Trophoblast cell (in vitro differentiated cells and primary cell): ENCODE data around the gene PSMG1.
A peak's percentile ranks its signal among the peaks of the same experiment; 100 is the strongest.

Experiments
- DNase-seq, 2 donors: peaks; one replicate each; pipeline ENCODE4 v3.0.0-alpha.2; 2016
- H2AFZ ChIP-seq: 2 replicates; pipeline ENCODE4 v1.6.1; 2013; ENCODE audit warnings: low read length, moderate library complexity, mild to moderate bottlenecking; ENCODE audit not compliant: insufficient read depth, poor library complexity
- H2AK5ac ChIP-seq: 2 replicates; pipeline ENCODE4 v1.6.1; 2013; ENCODE audit warnings: mild to moderate bottlenecking, low read length
- H2BK120ac ChIP-seq: 2 replicates; pipeline ENCODE4 v1.6.1; 2013; ENCODE audit warnings: low read length, mild to moderate bottlenecking, moderate library complexity; ENCODE audit not compliant: insufficient read depth, poor library complexity
- H2BK12ac ChIP-seq: 2 replicates; pipeline ENCODE4 v1.6.1; 2013; ENCODE audit warnings: mild to moderate bottlenecking, low read length, moderate library complexity
- H2BK5ac ChIP-seq: 2 replicates; pipeline ENCODE4 v1.6.1; 2013; ENCODE audit warnings: low read length, low read depth, moderate library complexity, mild to moderate bottlenecking; ENCODE audit not compliant: poor library complexity
- H3K14ac ChIP-seq: 2 replicates; pipeline ENCODE4 v1.6.1; 2013; ENCODE audit warnings: mild to moderate bottlenecking, low read length
- H3K18ac ChIP-seq: 2 replicates; pipeline ENCODE4 v1.6.1; 2013; ENCODE audit warnings: mild to moderate bottlenecking, low read length
- H3K23ac ChIP-seq: 2 replicates; pipeline ENCODE4 v1.6.1; 2013; ENCODE audit warnings: low read length
- H3K27ac ChIP-seq: 2 replicates; pipeline ENCODE4 v1.5.1; 2013; ENCODE audit warnings: low read depth, mild to moderate bottlenecking, inconsistent platforms, low read length, moderate library complexity
- H3K27me3 ChIP-seq: 2 replicates; pipeline ENCODE4 v1.6.1; 2013; ENCODE audit warnings: inconsistent platforms, mild to moderate bottlenecking, low read length, moderate library complexity; ENCODE audit not compliant: insufficient read depth
- H3K36me3 ChIP-seq, 2 experiments: 1 replicate in 1 of 2; 2 replicates in 1 of 2; pipeline ENCODE4 v1.6.1; 2013; ENCODE audit warnings: low read length in 2 of 2, mild to moderate bottlenecking in 2 of 2, moderate library complexity in 1 of 2; ENCODE audit not compliant: insufficient read depth in 2 of 2, control insufficient read depth in 1 of 2
- H3K4ac ChIP-seq: 2 replicates; pipeline ENCODE4 v1.6.1; 2013; ENCODE audit warnings: low read depth, mild to moderate bottlenecking, low read length, moderate library complexity
- H3K4me1 ChIP-seq, 2 experiments: 1 replicate in 1 of 2; 2 replicates in 1 of 2; pipeline ENCODE4 v1.6.1; 2013; ENCODE audit warnings: low read length in 2 of 2, mild to moderate bottlenecking in 2 of 2, moderate library complexity in 1 of 2; ENCODE audit not compliant: insufficient read depth in 2 of 2, control insufficient read depth in 1 of 2
- H3K4me2 ChIP-seq: 2 replicates; pipeline ENCODE4 v1.6.1; 2013; ENCODE audit warnings: inconsistent platforms, mild to moderate bottlenecking, low read length, moderate library complexity
- H3K4me3 ChIP-seq: 2 replicates; pipeline ENCODE4 v1.5.1; 2013; ENCODE audit warnings: mild to moderate bottlenecking, low read depth, low read length, inconsistent platforms
- H3K79me1 ChIP-seq: one replicate; pipeline ENCODE4 v1.6.1; 2013; ENCODE audit warnings: low read length
- H3K79me2 ChIP-seq: 2 replicates; pipeline ENCODE4 v1.6.1; 2013; ENCODE audit warnings: low read length, mild to moderate bottlenecking; ENCODE audit not compliant: control insufficient read depth, insufficient read depth, poor library complexity
- H3K9ac ChIP-seq: 2 replicates; pipeline ENCODE4 v1.6.1; 2013; ENCODE audit warnings: mild to moderate bottlenecking, low read length
- H3K9me3 ChIP-seq: 2 replicates; pipeline ENCODE4 v1.6.1; 2013; ENCODE audit warnings: low read depth, mild to moderate bottlenecking, control low read depth, inconsistent platforms, low read length; ENCODE audit not compliant: insufficient read depth
- H4K12ac ChIP-seq: 2 replicates; pipeline ENCODE4 v1.6.1; 2013; ENCODE audit warnings: low read depth, mild to moderate bottlenecking, low read length, moderate library complexity
- H4K8ac ChIP-seq: 2 replicates; pipeline ENCODE4 v1.6.1; 2013; ENCODE audit warnings: low read depth, mild to moderate bottlenecking, low read length, moderate library complexity
- H4K91ac ChIP-seq: one replicate; pipeline ENCODE4 v1.6.1; 2013; ENCODE audit warnings: low read depth, mild to moderate bottlenecking, low read length, moderate library complexity
- WGBS: extraction: QIAGEN DNeasy Blood & Tissue Kit; methylation state at CpG from one replicate; pipeline ENCODE4 v1.1.7; 2013; ENCODE audit warnings: missing lambda C conversion rate; ENCODE audit not compliant: insufficient read length, insufficient coverage; ENCODE audit errors: extremely low coverage; 5-methylcytosine and 5-hydroxymethylcytosine counted together

The PSMG1 gene

DNA sequence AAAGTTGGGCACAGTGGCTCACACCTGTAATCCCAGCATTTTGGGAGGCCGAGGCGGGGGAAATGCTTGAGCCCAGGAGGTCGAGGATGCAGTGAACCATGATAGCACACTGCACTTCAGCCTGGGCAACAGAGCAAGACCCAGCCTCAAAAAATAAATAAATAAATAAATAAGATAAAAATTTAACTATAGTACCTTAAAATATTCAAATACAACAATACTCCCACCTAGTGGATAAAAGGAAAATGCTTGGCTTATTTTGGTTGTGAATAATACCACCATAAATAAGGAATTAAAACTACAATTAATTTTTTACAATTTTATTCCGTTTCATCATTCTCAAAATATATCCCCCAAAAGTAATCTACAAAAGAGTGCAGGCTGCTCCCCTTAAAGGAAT lies 8.1 kb downstream of the PSMG1 start:
- Histone ChIP-seq H2AFZ (no peak overlapping the region), H3K23ac (no peak overlapping the region), H3K79me1 (no peaks in the 10 kb centered on the region), H3K9ac (no peak overlapping the region), H3K4ac (no peak overlapping the region), H3K9me3 (no peaks in the 10 kb centered on the region), H3K36me3 (peaks cover 8 to 23% of the 10 kb centered on the region in 2 experiments), H3K27me3 (no peaks in the 10 kb centered on the region), H3K4me3 (no peak overlapping the region), H3K4me2 (no peak overlapping the region), H2BK12ac (no peak overlapping the region), H4K91ac (no peak overlapping the region), H4K12ac (no peak overlapping the region), H2AK5ac (no peak overlapping the region), H3K79me2 (no peaks in the 10 kb centered on the region), H3K18ac (no peak overlapping the region), H4K8ac (no peak overlapping the region), H3K14ac (no peak overlapping the region), H3K4me1 (no peaks in the 10 kb centered on the region), H2BK5ac (no peak overlapping the region), H2BK120ac (no peak overlapping the region), H3K27ac (no peak overlapping the region)
- no CpG with 5 or more reads among the region's 4 CpGs for WGBS
- peak in 1 of 2 donors; percentile 58 for DNase-seq

DNA sequence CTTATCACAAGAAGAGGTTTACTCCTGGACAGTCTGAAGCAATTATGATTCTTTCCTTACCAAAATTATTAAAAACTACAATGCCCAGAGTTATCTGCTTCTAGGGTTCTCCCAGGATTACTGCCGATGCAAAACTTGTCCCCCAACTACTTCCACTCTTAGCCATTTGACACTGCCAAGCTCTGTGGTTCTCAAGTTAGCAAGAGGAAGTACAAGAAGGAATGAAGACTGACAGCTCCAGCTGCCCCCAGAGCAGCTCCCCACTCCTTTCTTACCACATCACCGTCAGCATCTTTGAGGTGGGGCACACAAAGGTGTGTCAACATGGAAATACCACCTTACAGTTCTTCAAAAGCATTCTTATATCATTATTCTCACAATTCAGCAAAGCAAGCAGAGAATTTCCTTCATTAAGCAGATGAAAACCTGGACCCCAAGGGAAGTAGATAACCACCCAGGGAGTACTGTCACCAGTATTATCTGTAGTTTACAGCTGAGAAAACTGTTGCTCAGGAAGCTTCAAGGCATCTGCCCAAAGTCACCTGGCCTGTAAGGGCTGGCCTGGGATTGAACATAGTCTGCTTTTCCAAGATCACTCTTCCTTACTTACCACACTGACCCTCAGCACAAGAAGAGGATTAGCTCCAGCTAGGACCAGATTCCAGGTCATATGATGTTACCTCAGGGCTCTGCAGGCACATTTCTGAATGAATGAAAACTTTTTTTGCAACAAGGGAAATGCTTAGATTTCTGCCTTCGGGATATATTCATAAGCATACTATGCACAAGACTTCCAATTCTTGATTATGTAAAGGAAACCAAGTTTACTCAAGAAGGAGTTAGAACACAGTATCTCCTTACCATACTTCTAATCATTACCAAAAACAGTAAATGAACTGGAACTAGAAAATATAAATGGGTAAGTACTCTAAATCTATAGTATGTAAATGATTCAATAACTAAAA lies 9.3 kb downstream of the PSMG1 start:
- no peak for DNase-seq

DNA sequence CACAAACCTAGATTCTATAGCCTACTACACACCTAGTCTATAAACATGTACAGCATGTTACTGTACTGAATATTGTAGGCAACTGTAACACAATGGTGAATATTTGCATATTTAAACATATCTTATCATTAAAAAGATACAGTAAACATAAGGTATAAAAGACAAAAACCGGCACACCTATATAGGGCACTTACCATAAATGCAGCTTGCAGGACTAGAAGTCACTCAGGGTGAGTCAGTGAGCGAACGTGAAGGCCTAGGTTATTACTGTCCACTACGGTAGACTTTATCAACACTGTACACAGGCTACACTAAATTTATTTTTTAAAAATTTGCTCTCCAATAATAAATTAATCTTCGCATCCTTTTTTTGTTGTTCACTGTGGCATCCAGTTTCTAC lies 13.3 kb downstream of the PSMG1 start:
- Histone ChIP-seq H3K36me3 (peaks cover 8 to 23% of the 10 kb centered on the region in 2 experiments), H3K9ac (no peak overlapping the region), H2BK12ac (no peak overlapping the region), H2BK120ac (no peak overlapping the region), H3K4me1 (no peaks in the 10 kb centered on the region), H3K23ac (no peak overlapping the region), H3K27me3 (no peaks in the 10 kb centered on the region), H3K79me1 (no peaks in the 10 kb centered on the region), H3K14ac (no peak overlapping the region), H4K91ac (no peak overlapping the region), H2AFZ (no peak overlapping the region), H4K8ac (no peak overlapping the region), H3K4me3 (no peak overlapping the region), H3K4ac (no peak overlapping the region), H3K27ac (no peak overlapping the region), H3K9me3 (peaks cover 2% of the 10 kb centered on the region), H4K12ac (no peak overlapping the region), H3K18ac (no peak overlapping the region), H2BK5ac (no peak overlapping the region), H2AK5ac (no peak overlapping the region), H3K4me2 (no peak overlapping the region), H3K79me2 (no peaks in the 10 kb centered on the region)
- WGBS, result no CpG with 5 or more reads among the region's 5 CpGs
- no peak for DNase-seq

More for the DNA sequence above, 9.3 kb downstream of the PSMG1 start:
- H3K79me2 ChIP-seq, result no peaks in the 10 kb centered on the region
- no peaks in the 10 kb centered on the region for H3K79me1 ChIP-seq
- no peak overlapping the region for H2AK5ac ChIP-seq
- no CpG with 5 or more reads among the region's 3 CpGs for WGBS
- H3K4me1 ChIP-seq, result no peaks in the 10 kb centered on the region
- no peak overlapping the region for H2BK12ac ChIP-seq
- H3K14ac ChIP-seq, result no peak overlapping the region
- H3K4me2 ChIP-seq, result no peak overlapping the region
- no peak overlapping the region for H3K4ac ChIP-seq
- no peak overlapping the region for H4K91ac ChIP-seq
- H2BK5ac ChIP-seq, result no peak overlapping the region
- no peak overlapping the region for H4K12ac ChIP-seq
- H3K23ac ChIP-seq, result no peak overlapping the region
- H3K9ac ChIP-seq, result no peak overlapping the region
- H3K36me3 ChIP-seq, result peaks cover 11 to 27% of the 10 kb centered on the region in 2 experiments
- H2AFZ ChIP-seq, result no peak overlapping the region
- no peaks in the 10 kb centered on the region for H3K27me3 ChIP-seq
- no peak overlapping the region for H3K18ac ChIP-seq
- no peak overlapping the region for H4K8ac ChIP-seq
- no peaks in the 10 kb centered on the region for H3K9me3 ChIP-seq
- H2BK120ac ChIP-seq, result no peak overlapping the region
- no peak overlapping the region for H3K27ac ChIP-seq
- H3K4me3 ChIP-seq, result no peak overlapping the region

GRCh38 chr21:39168800-39169199 lies 14.5 kb downstream of the PSMG1 start:
- WGBS, result no CpG with 5 or more reads among the region's 2 CpGs

More at GRCh38 chr21:39168800-39169199, 14.5 kb downstream of the PSMG1 start:
- H3K14ac ChIP-seq, result no peak overlapping the region
- H3K27me3 ChIP-seq, result no peaks in the 10 kb centered on the region
- H2AFZ ChIP-seq, result no peak overlapping the region
- no peak overlapping the region for H3K23ac ChIP-seq
- H3K4me3 ChIP-seq, result no peak overlapping the region
- H3K4me1 ChIP-seq, result no peaks in the 10 kb centered on the region
- no peak overlapping the region for H2AK5ac ChIP-seq
- no peak overlapping the region for H2BK12ac ChIP-seq
- H4K91ac ChIP-seq, result no peak overlapping the region
- H3K18ac ChIP-seq, result no peak overlapping the region
- peaks cover 4% of the 10 kb centered on the region for H3K9me3 ChIP-seq
- no peak overlapping the region for H2BK120ac ChIP-seq
- no peak overlapping the region for H4K8ac ChIP-seq
- no peak overlapping the region for H3K9ac ChIP-seq
- no peaks in the 10 kb centered on the region for H3K79me1 ChIP-seq
- DNase-seq, result no peak
- H3K27ac ChIP-seq, result no peak overlapping the region
- no peak overlapping the region for H2BK5ac ChIP-seq
- H3K4me2 ChIP-seq, result no peak overlapping the region
- H4K12ac ChIP-seq, result no peak overlapping the region
- H3K79me2 ChIP-seq, result no peaks in the 10 kb centered on the region
- H3K4ac ChIP-seq, result no peak overlapping the region
- H3K36me3 ChIP-seq, result peaks cover 8 to 20% of the 10 kb centered on the region in 2 experiments
